GM18858 (cell line): ENCODE results near the gene VSIG4.

Experiments
- ATAC-seq: cut with Tn5 transposase; IDR thresholded peaks from one replicate; pipeline ENCODE4 v1.9.1; 2021; ENCODE audit not compliant: unreplicated experiment

VSIG4 gene

GRCh38 chrX:66024570-66024969, 15.3 kb downstream of the VSIG4 start:
- ATAC-seq: no peak

GRCh38 chrX:66024092-66024467, 15.8 kb downstream of the VSIG4 start:
- no peak for ATAC-seq

- no peak for ATAC-seq
Measured at GRCh38 chrX:66023385-66024091, 16.3 kb downstream of the VSIG4 start.

DNA sequence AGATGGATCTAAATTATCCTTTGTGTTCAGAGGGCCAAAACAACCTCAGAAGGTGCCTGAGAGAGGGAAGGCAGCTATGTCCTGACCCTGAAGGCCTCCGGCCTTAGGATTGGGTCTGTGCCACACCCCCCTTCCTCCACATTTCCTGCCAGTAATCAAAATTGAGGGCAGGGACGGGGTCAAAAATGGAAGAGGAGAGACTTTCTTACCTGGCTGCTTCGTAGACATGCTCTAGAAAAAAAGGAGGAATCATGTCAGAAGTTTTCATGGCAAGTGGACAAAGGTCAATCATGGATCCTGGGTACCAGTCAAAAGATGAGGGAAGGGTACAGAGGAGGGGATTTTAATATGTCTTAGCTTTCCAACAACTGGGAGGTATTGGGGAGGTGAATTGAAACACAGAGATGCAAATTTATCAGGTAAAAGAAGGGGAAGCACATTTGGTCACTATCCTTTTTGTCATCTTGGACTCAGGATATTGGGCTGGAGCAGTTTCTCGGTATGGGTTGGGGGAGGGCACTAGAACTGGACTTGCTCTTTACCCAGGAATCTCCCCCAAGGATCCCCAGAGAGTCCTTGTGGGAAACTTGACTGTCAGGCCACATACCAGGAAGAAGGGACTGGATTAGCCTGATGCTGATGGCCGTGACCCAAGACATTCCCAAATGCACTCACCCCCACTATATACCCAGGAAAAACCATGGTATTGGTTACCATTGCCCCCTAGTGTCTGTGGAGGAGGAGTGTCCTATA, 17.1 kb downstream of the VSIG4 start:
- no peak for ATAC-seq

GRCh38 chrX:66021765-66022631, 17.9 kb downstream of the VSIG4 start:
- ATAC-seq: no peak

- ATAC-seq: no peak
Measured at GRCh38 chrX:66021401-66021764, 18.5 kb downstream of the VSIG4 start.

GRCh38 chrX:66020631-66021334, 19.1 kb downstream of the VSIG4 start:
- ATAC-seq: no peak

DNA sequence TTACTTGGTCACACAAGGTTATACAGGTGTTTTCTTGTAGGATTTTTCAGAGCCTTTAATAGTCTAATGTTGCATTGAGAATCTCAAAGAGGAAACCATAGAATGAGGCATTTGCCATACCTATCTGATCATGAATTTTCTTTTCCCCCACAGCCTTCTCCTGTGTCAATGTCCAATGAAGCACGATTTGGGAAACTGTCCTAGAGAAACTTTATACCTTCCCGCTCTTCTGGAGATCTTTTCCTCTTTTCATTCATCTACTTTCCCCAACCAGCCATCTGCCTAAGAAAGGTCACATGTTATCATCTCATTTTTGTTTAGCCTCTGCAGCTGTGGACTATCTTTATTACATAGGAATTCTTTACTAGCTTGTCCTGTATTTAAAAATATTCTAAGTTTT, 19.9 kb downstream of the VSIG4 start:
- no peak for ATAC-seq

DNA sequence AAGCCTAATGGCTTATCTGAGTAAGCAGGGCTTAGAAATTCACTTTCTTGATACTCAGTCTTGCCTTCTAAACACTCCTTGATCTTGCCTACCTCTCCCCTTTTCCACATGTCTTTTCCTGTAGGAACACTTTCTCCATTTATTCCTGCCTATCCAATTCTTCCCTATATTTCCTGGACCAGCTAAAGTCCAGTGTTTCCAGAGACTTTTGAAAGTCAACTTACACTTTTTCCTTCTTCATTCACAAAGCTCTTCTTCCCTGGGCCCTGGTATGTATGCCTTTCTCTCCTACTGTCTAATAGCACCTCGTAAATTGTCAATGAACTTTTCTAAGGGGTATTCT, 20.6 kb downstream of the VSIG4 start:
- no peak for ATAC-seq

DNA sequence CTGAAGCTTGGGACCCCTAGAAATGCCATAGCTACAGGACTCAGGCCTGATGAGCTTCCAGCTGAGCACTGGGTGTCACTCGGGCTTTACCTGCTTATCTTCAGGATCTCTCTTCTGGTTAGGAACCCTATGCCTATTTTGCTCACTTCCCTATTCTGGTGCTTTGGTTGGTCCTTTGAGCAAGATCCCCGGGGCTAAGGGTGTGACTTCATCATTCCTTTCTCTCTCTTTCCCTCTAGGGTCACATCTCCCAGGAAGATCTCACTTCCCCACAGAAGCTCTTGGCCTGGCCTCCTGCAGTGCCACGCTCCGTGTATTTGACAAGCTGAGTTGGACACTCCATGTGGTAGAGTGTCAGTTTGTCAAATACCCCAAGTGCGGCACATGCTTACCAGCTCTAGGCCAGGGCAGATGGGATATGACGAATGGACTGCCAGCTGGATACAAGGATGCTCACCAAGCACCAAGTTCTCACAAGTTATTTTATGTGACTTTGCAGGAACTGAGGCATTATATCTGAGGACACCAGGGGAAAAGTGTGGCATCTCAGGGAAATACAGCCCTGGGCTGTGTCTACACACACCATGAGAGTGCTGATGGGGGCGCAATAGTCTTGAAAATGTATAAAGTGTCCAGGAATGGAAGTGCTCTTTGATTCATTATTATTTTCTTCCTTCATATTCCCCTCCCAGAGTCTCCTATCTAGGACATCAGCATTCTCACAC, 21.1 kb downstream of the VSIG4 start:
- ATAC-seq: no peak

DNA sequence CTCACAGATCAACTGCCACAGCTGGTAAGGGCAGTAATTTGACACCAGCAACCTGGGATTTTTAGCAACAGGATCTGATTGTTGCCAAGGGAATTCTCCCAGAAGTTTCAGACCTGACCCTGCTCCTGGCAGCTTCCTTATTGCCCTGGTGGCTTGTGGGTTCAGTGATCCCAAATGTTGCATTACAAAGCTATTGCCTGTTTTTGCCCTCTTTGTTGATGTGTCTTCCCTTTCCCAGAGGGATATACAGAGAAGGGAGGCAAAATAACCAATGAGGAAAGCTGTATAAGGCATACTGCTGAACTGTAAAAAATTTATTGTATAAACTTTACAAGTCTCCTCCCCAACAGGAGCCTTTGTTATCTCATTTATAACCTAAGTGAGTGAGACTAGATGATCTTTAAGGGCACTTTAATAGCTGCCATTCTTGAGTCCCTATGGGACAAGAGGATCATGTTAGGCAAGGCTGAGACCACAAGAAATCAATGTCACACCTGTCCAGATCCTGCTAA, 22.2 kb downstream of the VSIG4 start:
- ATAC-seq: no peak

GRCh38 chrX:66016905-66017658, 22.8 kb downstream of the VSIG4 start:
- ATAC-seq: peak; percentile 27

DNA sequence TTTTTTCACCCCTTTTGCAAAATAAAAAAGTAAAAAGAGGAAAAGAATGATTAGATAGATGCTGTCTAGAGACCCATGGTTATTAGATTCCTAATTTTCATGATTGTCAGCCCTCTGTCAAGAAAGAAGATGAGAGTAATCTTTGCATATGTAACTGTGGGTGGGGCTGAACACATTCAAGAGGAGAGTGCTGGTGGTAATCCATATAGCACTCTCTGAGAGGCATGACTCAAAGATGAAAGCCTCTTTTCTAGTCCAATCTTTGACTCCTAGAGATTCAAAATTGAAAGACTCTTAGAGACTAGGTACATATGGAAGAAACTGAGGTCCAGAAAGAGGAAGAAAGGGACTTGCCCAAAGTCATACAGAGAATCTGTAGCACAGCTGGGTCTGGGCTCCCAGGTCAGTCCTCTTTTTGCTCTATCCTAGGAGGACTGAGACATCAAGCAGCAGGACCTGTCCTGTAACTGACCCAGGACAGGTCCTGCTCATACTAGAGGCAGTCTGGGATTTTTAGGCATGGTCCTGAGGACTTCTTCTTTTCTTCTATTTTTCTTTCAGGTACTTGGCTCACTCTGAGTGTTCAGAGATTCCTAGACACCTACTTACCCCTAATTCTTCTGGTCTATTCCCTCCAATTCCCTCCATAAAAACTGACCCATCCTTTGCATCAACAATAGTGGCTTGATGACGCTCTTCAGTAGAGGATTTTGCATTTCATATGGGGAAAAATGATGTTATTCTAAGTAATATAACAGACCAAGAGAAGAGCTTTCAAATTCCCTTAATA, 23.8 kb downstream of the VSIG4 start:
- ATAC-seq: peak; percentile 30

DNA sequence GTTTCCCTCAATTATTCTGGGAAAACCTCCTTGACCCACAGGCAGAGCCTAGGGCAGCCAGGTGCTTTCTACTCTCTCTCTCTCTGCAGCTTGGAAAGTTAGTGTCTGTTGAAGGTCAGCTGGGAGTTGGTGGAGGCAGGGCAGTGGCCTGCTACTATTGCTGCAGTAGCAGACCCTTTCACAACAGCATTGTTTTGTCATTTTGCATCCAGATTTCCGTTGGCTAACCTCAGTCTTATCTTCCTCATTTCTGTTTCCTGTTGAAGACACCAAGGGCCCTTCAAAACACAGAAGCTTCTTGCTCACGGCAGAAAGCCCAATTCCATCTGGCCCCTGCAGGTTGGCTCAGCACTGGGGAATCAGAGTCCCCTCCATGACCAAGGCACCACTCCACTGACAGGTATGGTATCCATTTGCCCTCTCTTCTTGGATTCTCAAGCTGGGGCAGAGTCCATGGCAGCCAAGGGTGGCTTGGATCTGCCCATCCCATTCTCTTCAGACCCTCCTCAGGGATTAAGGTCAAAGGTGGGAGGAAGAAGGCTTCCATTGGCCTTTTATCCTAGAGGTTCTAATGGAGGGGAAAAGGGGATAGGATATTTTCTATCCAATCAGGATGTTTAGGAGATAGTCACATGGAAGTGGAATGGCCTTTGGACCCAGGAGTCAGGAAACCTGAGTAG, 24.6 kb downstream of the VSIG4 start:
- peak; percentile 29 for ATAC-seq

DNA sequence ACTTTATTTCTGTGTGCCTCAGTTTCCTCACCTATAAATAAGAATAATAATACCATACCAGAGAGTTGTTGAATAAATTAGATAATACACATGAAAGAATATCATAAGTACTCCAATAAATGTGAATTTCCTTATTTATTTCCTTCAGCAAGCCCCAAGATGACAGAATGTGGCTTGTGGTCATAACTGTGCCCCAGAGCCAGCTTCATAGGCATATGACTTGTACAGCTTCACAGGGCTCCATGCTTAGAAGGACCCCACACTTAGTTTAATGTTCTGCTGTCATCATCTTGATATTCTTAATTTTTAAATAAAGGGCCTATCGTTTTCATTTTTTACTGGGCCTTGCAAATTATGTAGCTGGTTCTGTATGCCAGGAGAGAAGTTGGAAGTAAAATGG, 25.3 kb downstream of the VSIG4 start:
- ATAC-seq: no peak

GRCh38 chrX:66014084-66014483, 25.8 kb downstream of the VSIG4 start:
- ATAC-seq: no peak

- peak; percentile 20 for ATAC-seq
Measured at GRCh38 chrX:66013194-66013816, 26.6 kb downstream of the VSIG4 start.

GRCh38 chrX:66012094-66012534, 27.8 kb downstream of the VSIG4 start:
- peak; percentile 31 for ATAC-seq
